Adrenal gland (tissue), 12 donors: Measurements from ENCODE around the gene XPNPEP2. TPM values are rescaled to one million over a fixed set of nuclear protein-coding genes. Genes with fewer than 3 reads are reported as not detected.

Source experiments
- DNase-seq, 7 donors: peaks; one replicate each; pipeline ENCODE4 v3.0.0-alpha.2; 2019 to 2020
- H3K27ac ChIP-seq, 5 donors: fragments of 200-600 bp; sonication (generic) in 4 of 5; 1 replicate in 3 of 5; 2 replicates in 2 of 5; pipeline versions ENCODE4 v1.5.1 to v1.8.0; 2016 to 2020; ENCODE audit warnings: mild to moderate bottlenecking in 1 of 5
- H3K27me3 ChIP-seq: fragments of 200-600 bp; 2 replicates; pipeline ENCODE4 v1.8.0; 2021
- H3K36me3 ChIP-seq, 2 donors: fragments of 200-600 bp; replicated peaks in 1 of 2; 1 replicate in 1 of 2; 2 replicates in 1 of 2; pipeline versions ENCODE4 v1.5.1 to v1.8.0; 2018 to 2022
- H3K4me1 ChIP-seq, 2 donors: fragments of 200-600 bp; replicated peaks in 1 of 2; 1 replicate in 1 of 2; 2 replicates in 1 of 2; pipeline versions ENCODE4 v1.5.1 to v1.8.0; 2018 to 2021
- H3K4me3 ChIP-seq, 4 donors: fragments of 200-600 bp; sonication (generic) in 3 of 4; one replicate each; pipeline ENCODE4 v1.5.1; 2016 to 2018
- H3K9me3 ChIP-seq, 3 donors: fragments of 200-600 bp; sonication (generic) in 1 of 3; replicated peaks in 1 of 3; 1 replicate in 2 of 3; 2 replicates in 1 of 3; pipeline versions ENCODE4 v1.5.1 to v1.8.0; 2016 to 2021
- POLR2A ChIP-seq, 2 donors: fragments of 450-650 bp; IDR thresholded peaks; one replicate each; pipeline ENCODE4 v1.6.1; 2017; ENCODE audit warnings: antibody characterized with exemption in 2 of 2, mild to moderate bottlenecking in 2 of 2, moderate library complexity in 1 of 2
- WGBS, 4 donors: extraction: QIAGEN DNeasy Blood & Tissue Kit in 2 of 4; methylation state at CpG; one replicate each; pipeline versions ENCODE4 v1.1.5 to v1.1.7; 2013 to 2017; 5-methylcytosine and 5-hydroxymethylcytosine counted together
- intact Hi-C, 2 donors: fragments of 100-400 bp; cut with DNase I; formaldehyde crosslinking; loops; one replicate each; pipeline versions ENCODE4 v1.14.1 to v1.15.0; 2022 to 2023
- polyA plus RNA-seq, 3 donors: library from polyadenylated mRNA; stranded (reverse); fragments of 200-250 nt in 2 of 3; fragments of 350-450 nt in 1 of 3; fragmentation: Illumina TruSeq in 1 of 3; extraction: RNeasy Lipid Tissue Mini Kit (QIAGEN cat#74804) in 1 of 3; gene quantifications; one replicate each; pipeline ENCODE4 v1.2.3, GENCODE V29; 2013 to 2014
- total RNA-seq, 9 donors: library from RNA; depleted of rRNA in 4 of 9; stranded (reverse); fragments of >200 nt in 4 of 9; fragments of 120-200 nt in 1 of 9; fragmentation: NEBNext Ultra II Directional in 1 of 9; extraction: Animal tissue kit (Norgen Biotek cat#: 25700) in 1 of 9; gene quantifications; one replicate each; pipeline versions ENCODE4 v1.1.0 to v1.2.4, GENCODE V29; 2013 to 2023
- TF ChIP-seq, protein P1 (sequence below), 6 experiments: fragments of 450-650 bp in 4 of 6; fragments of 200-600 bp in 2 of 6; sonication (generic) in 1 of 6; IDR thresholded peaks; 1 replicate in 5 of 6; 2 replicates in 1 of 6; pipeline versions ENCODE4 v1.5.1 to v1.8.0; 2016 to 2021; ENCODE audit warnings: antibody characterized with exemption in 6 of 6, mild to moderate bottlenecking in 2 of 6, moderate library complexity in 1 of 6
- donor health status: healthy with polysubstance abuse.
- donor health status: Bipolar disorder and iron deficiency.
- donor health status: DM: yes; HTN: yes; CAD: no.
- donor health status: DM: no; HTN: no; CAD: no.
- donor health status: DM: no; HTN: no; CAD: no.
- donor health status: DM: yes; HTN: yes; CAD: no.

XPNPEP2 gene
- total and polyA plus RNA-seq, 12 donors, result 0.18 to 5.4 (median 1.1) TPM

DNA sequence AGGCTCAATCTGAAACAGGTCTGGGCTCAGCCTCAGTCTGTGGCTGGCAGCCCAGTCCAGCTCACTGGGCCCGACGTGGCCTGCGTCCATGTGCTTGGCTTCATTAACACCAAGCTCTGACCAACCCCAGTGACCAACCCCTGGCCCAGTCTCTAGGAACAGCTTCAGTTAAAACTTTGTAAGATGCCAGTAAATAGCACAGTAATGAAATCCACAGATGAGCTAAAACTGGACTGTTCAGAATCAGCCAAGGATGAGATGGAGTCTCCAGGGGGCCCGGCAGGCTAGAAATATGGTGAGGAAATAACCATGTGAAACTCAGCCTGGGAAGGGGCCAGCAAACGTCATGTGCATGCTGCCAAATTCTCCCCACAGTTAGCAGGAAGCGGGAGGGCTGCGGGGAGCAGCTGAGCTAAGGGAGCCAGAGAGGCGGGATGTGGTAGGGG, 37.1 kb upstream of the XPNPEP2 start:
- TF ChIP-seq, protein P1, sequence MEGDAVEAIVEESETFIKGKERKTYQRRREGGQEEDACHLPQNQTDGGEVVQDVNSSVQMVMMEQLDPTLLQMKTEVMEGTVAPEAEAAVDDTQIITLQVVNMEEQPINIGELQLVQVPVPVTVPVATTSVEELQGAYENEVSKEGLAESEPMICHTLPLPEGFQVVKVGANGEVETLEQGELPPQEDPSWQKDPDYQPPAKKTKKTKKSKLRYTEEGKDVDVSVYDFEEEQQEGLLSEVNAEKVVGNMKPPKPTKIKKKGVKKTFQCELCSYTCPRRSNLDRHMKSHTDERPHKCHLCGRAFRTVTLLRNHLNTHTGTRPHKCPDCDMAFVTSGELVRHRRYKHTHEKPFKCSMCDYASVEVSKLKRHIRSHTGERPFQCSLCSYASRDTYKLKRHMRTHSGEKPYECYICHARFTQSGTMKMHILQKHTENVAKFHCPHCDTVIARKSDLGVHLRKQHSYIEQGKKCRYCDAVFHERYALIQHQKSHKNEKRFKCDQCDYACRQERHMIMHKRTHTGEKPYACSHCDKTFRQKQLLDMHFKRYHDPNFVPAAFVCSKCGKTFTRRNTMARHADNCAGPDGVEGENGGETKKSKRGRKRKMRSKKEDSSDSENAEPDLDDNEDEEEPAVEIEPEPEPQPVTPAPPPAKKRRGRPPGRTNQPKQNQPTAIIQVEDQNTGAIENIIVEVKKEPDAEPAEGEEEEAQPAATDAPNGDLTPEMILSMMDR (IDR thresholded peaks at IDR 0.05), result no peak
- TF ChIP-seq POLR2A (IDR thresholded peaks at IDR 0.05), result no peak
- DNase-seq, result peak in 1 of 7 donors; percentile 56
- Histone ChIP-seq H3K27ac (peak overlapping the region in 1 of 5 donors; percentile 22), H3K27me3 (no peaks in the 10 kb centered on the region), H3K4me1 (no peaks in the 10 kb centered on the region), H3K36me3 (no peaks in the 10 kb centered on the region), H3K4me3 (no peak overlapping the region), H3K9me3 (no peaks in the 10 kb centered on the region)
- intact Hi-C loops, result no loop called here
- 52 to 84% (median 65%) methylated on average over 4 to 8 of the region's 8 CpGs for WGBS, 4 donors

DNA sequence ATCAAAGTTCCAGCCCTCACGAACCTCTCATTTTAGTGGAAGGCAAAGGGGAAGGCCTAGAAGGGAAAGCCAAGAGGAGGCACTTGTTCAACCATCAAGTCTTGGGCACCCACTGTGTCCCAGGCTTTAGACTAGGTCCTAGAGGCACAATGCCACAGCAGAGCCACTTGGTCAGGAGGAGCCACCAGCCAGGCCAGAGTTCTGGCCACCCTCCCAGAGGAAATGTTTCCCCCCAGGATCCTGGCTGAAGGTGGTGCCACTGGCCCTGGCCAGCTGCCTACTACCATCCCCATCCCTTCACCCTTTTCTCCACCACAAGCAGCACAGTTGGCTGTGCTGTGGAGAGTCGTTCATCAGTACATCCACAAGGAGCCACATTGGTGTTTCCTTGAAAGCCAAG, 34.3 kb upstream of the XPNPEP2 start:
- DNase-seq, result no peak
- Histone ChIP-seq H3K27ac (no peak overlapping the region), H3K27me3 (no peaks in the 10 kb centered on the region), H3K9me3 (no peaks in the 10 kb centered on the region), H3K4me3 (no peak overlapping the region), H3K36me3 (no peaks in the 10 kb centered on the region), H3K4me1 (no peaks in the 10 kb centered on the region)
- intact Hi-C loops, result no loop called here
- WGBS, 4 donors, result 58 to 95% (median 75%) methylated on average over 1 to 2 of the region's 2 CpGs
- TF ChIP-seq, protein P1 (IDR thresholded peaks at IDR 0.05), result no peak
- no peak for TF ChIP-seq POLR2A (IDR thresholded peaks at IDR 0.05)

DNA sequence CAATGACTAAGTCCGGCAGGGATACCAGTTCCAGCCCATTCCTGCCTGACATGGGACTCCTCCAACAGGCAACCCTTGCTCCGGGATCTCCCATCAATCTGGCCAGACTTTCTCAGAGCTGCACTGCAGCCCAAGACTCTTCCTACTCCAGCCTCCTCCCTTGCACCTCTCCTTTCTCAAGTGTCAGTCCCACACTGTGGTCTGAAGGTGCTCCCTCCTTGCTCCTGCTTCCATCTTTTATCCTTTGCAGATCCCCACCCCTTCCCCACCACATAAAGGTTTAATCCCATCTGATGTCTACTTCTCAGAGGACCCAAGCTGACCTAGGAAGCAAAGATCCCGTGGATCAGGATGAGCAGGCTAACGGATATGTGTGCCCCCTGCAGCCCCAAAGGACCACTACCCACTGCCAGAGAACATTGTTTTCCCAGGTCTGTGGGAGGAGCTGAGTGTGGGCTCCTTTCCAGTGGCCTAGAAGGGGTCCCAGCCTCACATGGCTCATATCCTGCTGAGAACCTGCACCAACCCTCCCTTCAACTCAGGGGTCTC, 33.3 kb upstream of the XPNPEP2 start:
- DNase-seq, result no peak
- TF ChIP-seq, protein P1 (IDR thresholded peaks at IDR 0.05), result no peak
- no peak for TF ChIP-seq POLR2A (IDR thresholded peaks at IDR 0.05)
- H3K27me3 ChIP-seq, result no peaks in the 10 kb centered on the region
- intact Hi-C loops, result no loop called here
- no peak overlapping the region for H3K27ac ChIP-seq
- 78 to 98% (median 88%) methylated on average over 3 to 4 of the region's 4 CpGs for WGBS, 4 donors
- no peaks in the 10 kb centered on the region for H3K4me1 ChIP-seq
- no peaks in the 10 kb centered on the region for H3K36me3 ChIP-seq
- H3K4me3 ChIP-seq, result no peak overlapping the region
- no peaks in the 10 kb centered on the region for H3K9me3 ChIP-seq

DNA sequence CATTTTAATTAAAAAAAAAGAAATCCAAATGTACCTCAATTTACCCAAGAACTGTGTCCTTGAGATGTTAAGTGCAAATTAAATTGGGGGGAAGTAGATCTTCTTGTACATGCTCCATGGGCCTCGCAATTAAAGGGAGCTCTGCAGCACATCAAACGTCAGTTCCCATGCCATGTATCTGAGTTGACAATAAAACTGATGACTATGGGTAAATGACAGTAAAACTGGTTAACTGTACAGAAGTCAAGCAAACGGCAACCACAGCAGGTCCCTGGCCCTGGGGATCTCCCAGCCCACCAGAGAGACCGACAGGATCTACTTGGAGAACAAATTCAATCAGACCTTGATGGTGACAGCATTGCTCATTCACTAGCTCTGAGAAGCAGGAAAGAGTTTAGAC, 32.8 kb upstream of the XPNPEP2 start:
- H3K27ac ChIP-seq, result no peak overlapping the region

More for the DNA sequence above, 32.8 kb upstream of the XPNPEP2 start:
- no peaks in the 10 kb centered on the region for H3K4me1 ChIP-seq
- no peak overlapping the region for H3K4me3 ChIP-seq
- 67 to 78% (median 72%) methylated on average over 4 of the region's 4 CpGs for WGBS, 4 donors
- no peaks in the 10 kb centered on the region for H3K27me3 ChIP-seq
- DNase-seq, result no peak
- H3K9me3 ChIP-seq, result no peaks in the 10 kb centered on the region
- H3K36me3 ChIP-seq, result no peaks in the 10 kb centered on the region
- intact Hi-C loops, result no loop called here
- TF ChIP-seq, protein P1 (IDR thresholded peaks at IDR 0.05), result no peak
- no peak for TF ChIP-seq POLR2A (IDR thresholded peaks at IDR 0.05)
